T-helper 22 cell (primary cell): Measurements from ENCODE around the gene INPPL1.

ENCODE experiments used
- DNase-seq: peaks from one replicate; pipeline ENCODE4 v3.0.0-alpha.2; 2020; ENCODE audit warnings: low read depth

INPPL1 gene

DNA sequence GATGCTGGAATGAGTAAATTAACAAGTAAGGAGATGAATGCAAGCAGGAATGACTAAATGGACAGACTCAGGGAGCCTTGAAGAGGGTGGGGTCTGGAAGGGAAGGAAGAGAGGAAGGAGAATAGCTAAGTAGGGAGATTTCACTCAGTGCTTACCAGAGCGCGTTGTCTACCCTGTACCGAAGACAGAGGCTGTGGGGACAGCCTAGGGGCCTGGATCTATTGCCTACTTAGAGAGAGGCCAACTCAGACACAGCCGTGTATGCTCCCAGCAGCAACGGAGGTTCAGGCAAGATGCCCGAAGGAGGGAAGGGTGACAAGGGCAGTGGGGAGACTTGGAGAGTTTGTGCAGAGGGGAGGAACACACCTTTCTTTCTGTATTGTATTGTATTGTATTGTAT, 7.9 kb upstream of the INPPL1 start, which contains the start of gene FOLR2:
FOLR2 (plus strand) TSS at position 157 of the 400 bp plus-strand sequence. CDS start 1,791 bp downstream, outside the sequence.
- no peak for DNase-seq

DNA sequence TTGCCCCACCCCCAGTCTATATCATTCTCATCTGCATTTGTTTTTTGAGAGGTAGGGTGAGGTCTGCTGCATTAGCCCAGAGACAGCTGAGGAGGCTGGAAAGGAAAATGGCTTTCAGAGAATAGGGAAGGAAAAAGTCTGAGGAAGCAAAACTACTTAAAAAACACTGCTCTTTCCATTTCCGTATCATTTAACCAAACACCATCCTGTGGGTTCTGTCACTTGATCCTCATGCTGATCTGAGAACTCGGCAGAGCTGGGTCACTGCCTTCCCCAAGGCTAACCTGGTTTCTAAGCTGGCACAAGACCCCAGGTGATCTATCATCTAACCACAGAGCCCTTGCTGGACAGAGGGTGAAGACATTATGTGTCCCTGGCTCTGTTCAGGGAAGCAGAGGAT, 6.7 kb upstream of the INPPL1 start:
- no peak for DNase-seq

DNA sequence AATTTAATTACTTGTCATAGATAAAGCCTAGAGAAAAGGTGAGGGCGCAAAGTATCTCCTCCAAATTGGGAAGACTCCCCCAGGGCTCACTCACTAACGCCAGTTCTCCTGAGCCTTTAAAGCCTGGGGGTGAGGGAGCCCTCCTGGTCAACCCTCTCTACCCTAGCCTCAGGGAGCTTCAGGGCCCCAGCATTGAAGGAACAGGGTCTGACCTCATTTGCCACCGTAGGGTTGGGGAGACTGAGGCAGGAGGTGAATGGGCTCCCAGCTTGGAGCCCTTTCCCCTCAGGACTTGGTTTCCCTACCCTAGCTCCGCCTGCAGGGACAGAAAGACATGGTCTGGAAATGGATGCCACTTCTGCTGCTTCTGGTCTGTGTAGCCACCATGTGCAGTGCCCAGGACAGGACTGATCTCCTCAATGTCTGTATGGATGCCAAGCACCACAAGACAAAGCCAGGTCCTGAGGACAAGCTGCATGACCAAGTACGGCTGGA, 6.3 kb upstream of the INPPL1 start:
- DNase-seq, result no peak

DNA sequence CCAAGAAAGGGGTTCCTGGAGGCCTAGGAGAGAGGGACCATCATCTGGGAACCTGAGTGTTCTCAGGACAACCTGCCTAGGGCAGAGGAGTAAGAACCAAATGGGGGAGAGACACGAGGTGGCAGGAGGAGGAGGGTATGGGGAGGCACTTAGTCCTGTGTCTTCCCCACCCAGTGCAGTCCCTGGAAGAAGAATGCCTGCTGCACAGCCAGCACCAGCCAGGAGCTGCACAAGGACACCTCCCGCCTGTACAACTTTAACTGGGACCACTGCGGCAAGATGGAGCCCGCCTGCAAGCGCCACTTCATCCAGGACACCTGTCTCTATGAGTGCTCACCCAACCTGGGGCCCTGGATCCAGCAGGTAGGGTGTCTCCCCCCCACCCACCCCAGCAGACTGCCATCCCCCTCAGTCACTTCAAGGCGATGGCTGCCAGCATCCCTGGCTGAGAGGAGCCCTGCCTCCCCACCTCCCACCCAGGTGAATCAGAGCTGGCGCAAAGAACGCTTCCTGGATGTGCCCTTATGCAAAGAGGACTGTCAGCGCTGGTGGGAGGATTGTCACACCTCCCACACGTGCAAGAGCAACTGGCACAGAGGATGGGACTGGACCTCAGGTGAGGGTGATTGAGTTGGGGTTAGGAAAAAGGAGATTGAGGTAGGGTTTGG, 3.7 kb upstream of the INPPL1 start:
- DNase-seq, result no peak

DNA sequence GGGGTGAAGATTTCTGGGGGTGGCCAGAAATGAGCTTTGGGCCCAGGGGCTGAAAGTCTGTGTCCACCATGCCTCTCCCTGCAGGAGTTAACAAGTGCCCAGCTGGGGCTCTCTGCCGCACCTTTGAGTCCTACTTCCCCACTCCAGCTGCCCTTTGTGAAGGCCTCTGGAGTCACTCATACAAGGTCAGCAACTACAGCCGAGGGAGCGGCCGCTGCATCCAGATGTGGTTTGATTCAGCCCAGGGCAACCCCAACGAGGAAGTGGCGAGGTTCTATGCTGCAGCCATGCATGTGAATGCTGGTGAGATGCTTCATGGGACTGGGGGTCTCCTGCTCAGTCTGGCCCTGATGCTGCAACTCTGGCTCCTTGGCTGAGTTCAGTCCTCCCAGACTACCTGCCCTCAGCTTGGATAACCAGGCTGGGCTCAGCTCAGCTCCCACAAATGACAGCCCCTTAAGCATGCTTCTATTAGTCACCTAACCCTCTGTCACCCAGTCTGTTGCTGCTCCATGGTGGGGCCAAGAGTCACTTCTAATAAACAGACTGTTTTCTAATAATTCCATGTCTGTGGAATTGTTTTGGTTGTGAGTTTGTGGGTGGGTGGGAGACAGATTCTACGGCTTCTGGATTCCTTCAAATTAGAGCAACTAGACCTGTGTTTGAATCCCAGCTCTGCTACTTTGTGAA, 3.0 kb upstream of the INPPL1 start:
- DNase-seq, result no peak

DNA sequence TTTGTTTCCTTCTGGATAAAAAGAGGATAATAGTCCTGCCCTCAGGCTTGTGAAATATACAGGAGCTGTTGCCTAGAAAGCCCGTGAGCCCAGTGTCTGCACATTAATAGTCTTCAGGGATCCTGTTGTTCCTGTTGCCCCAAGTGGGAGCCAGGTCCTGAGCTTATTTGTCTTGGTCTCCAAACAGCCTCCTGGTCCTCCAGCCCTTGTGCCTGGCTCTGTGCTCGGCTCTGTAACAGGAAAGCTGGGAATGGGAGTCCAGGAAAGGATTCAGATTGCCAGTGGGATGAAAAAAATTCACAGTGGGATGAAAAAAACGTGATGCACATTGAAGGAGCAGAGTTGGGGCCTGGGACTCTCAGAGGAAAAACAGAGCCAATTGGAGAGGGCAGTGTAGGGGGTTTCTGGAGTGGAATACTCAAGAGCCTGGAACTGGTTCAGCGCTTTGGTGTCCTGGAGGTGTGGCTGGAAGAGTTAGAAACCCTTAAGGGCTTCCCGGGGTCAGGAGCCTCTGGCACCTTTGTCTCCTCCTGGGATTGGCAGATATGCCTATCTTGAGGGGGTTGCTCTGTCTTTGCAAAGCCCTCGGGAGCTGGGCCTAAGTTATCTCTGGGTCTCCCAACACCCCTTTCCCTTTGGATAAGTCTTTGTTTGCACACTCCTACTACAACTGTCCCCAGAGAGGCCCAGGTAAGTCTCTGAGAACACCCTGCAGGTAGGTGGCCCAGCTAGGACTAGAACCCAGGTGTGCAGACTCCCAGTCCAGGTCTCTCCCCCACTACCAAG, 2.3 kb upstream of the INPPL1 start:
- DNase-seq, result no peak

DNA sequence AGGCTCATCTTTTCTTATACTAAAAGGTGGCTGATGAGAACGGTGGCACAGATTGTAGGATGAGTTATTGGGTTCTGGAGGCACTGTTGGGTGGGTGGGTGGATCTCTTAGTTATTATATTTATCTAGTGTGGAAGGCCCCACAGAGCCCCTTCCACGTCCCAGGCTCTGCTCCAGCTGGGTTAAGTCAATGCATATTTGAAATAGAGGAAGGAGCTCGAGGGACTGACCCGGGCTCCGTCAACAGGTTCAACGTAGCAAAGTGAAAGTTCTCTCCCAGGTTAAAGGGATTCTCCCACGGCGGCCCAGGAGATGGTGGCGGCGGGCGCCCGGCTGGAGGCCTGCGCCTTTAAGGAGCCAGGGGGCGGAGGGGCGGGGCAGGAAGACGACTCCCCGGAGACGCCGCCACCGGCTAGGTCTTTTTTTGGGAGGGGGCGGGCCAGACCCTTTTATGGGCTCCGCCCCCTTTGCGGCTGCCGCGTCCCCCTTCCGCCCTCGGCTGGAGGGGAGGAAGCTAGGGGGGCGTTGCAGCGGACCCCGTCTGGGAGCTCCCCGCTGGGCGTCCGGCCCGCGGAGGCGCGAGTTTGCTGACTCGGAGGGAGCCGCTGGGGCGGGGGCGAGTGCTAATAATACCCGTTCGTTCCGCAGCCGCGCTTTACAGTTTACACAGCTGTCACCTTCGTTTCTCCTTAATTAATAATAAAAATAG, 1.5 kb upstream of the INPPL1 start:
- DNase-seq, result peak; percentile 93

DNA sequence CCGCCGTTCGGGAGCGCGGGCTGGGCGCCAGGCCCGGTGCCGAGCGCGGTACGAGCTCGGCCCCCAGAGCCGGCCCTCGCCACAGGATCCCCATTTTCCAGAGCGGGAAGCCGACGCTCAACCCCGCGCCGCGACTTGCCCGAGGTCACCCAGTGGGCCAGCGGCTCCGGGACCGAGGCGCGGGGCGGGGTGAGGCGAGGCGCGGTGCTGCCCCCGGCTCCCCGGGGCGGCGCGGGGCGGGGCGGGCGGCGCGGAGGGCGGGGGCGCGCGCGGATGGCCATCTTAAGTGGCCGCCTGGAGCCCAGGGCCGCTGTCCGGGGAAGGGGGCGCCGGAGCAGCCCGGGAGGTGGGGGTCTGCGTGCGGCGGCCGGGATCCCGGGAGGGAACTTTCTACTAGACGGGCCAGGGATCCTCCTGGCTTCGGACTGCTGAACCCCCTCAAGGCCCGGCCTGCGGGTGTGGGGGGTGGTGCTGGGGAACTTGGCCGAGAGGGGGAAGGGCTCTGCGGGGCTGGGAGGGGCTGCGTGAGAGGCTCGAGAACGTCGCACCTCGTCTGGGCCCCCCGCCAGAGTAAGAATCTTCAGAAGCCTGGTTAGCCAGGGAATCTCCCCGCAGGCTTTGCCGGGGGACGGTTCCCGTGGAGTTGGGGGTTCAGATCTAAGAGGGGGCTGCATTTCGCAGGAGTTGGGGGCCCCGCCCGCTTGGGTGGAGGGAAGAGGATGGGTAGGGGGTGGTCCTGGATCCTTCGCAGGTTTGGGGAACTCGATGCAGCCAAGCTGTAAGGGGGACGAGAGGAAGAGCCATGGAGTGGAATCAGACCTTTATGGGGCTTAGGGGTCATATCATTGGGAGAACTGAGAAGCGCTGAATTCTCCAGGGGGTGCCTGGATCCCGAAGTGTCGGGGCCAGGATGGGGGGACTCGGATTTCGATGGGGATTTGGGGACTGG, 678 bp upstream of the INPPL1 start:
- peak; percentile 39 for DNase-seq

DNA sequence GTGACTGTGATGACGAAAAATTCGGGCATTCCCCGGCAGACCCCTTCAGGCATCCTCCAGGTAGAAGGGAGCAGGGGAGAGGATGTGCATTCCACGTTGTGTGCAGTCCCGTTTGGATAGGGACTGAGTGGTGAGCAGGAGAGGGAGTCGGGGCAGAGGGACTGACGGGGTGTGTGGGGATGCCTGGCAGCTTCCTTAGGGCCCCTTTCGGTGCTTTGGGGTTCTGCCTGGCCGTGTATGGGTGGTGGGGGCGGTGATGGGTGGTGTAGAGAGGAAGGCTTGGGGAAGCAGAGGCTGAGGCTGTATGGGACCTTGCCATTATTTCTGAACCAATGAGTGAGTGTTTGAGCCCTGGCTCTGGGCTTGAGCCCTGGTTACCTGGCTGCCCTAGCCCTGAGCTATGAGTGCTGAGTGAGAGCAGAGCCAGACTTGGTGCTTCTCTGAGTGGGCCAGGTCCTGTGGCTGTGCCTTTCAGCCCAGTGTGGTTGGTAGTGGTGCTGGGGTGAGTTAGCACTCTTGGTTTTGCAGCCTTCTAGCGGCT, 914 bp downstream of the INPPL1 start:
- DNase-seq, result no peak

DNA sequence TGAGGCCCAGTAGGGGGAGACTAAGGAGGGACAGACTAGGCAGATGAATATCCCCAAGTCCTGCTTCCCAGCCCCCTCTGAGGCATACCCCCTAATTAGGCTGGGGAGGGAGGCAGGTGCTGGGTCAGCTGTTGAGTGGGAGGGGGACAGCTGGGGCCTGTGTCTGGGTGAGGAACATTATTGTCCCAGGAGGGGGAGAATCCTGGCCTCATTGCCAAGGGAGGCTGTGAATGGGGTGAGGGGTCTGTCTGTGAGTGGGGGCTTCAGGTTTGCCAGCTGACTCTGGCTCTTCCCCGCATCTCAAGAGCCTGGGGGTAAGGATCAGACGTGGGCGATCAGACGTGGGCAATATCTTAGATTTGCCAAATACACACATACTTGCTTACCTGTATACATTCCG, 2.1 kb downstream of the INPPL1 start:
- no peak for DNase-seq

DNA sequence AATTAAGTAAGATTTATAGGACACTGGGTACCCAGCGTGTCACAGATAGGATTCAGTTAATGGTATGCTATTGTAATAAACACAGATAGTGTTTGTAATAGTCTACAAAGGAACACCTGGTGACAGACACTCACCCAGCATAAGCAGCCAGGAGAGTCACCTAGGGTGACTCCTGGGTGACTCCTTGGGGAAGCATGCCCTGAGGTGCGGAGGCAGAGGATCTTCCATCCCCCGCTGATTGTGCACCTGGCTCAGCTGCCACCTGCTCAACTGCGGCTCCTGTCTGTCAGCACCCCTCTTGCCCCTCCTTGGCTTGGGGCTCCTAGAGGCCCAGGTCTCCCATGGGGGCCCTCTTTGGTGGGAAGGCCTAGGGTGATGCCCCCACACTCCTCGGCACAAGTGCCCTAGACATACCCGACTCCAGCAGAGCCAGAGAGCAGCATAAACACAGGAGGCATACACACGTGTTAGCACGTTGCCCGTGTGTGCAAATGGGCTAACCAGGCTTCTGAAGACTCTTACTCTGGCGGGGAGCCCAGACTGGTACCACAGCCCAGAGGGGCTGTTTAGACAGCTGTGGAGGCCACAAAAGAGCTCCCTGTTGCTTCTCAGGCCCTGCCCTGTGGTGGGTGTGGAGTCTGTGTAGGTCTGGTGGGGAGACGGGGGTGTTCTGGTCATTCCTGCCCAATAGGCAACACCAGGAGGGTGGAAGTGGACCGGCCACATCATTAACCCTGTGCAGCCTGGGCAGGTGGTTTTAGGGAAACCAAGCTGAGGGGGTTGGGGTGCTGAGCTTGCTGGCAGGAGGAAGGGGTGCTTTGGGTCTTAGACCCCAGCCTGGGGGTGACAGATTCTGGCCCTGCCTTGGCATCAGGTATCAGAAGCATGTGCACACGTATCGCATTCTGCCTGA, 3.0 kb downstream of the INPPL1 start:
- no peak for DNase-seq

DNA sequence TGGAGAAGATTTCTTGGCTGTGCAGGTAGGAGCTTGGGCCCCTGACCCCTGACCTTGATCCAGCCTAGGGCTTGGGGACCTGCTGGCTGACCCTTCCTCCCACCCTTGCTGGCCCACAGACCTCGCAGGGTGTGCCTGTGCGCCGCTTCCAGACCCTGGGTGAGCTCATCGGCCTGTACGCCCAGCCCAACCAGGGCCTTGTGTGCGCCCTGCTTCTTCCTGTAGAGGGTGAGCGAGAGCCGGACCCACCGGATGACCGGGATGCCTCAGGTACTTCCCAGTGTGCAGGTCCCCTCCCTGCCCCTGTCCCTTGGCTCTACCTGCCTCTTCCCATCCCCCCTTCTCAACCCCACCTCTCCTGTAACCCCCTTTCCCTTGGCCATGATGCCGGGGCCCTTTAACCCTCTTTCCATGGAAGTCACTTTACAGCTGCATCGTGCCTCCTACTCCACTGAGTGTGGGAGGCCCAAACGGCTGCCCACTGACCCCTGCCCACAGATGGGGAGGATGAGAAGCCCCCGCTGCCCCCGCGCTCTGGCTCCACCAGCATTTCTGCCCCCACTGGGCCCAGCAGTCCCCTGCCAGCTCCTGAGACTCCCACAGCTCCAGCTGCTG, 3.8 kb downstream of the INPPL1 start:
- DNase-seq, result no peak

DNA sequence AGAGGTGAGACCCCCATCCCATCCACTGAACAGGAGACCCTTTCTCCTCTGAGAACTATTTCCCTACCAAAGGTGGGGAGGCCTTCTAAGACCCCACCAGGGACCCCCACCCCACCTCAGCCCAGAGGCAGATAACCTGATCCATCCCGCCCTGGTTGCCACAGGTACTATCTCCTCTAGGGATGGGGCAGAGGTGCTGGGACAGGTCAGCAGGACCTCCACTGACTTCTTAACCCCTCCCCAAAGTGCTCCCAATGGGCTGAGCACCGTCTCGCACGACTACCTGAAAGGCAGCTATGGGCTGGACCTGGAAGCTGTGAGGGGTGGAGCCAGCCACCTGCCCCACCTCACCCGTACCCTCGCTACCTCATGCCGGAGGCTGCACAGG, 4.3 kb downstream of the INPPL1 start:
- no peak for DNase-seq

DNA sequence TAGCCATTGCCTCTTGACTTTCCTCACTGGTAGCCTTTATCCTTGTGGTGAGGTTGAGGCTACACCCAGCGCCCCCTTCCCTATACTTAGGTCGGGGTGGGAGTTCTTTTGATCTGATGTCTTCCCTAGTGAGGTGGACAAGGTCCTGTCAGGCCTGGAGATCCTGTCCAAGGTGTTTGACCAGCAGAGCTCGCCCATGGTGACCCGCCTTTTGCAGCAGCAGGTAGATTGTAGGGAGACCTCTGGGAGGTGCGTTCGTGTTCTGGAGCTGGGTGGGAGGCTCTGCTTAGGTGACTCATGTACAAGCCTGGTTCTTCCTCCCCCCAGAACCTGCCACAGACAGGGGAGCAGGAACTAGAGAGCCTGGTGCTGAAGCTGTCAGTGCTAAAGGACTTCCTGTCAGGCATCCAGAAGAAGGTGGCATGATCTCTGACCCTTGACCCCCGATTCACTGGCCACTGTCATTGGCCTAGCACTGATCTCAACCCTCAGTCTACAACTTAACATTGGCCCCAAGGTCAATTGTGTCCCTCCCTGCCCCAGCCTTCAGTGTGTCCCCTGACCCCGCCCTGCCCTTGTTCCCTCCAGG, 4.9 kb downstream of the INPPL1 start:
- DNase-seq, result no peak

DNA sequence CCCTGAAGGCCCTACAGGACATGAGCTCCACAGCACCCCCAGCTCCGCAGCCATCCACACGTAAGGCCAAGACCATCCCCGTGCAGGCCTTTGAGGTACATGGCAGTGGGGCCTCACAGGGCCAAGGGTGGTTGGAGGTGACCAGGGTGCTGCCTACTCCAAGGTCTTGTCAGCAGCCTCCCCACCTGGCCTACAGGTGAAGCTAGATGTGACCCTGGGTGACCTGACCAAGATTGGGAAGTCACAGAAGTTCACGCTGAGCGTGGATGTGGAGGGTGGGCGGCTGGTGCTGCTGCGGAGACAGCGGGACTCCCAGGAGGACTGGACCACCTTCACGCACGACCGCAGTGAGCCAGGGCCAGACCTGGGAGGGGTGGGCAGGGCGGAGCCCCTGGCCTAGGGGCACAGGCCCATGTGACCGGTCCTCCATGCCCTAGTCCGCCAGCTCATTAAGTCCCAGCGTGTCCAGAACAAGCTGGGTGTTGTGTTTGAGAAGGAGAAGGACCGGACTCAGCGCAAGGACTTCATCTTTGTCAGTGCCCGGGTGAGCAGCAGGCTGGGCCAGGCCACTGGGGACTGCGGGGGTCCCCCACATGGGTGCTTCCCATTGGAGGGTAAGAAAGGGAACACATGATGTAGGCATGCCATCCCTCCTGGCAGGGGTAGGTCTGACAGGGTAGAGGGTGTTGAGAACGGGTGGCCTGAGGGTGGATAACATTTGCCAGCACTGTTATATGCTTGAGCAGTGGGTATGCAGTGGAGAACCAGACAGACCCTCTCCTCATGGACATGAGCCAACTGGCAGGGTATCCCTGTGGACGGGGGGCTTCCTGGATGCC, 5.6 kb downstream of the INPPL1 start:
- DNase-seq, result no peak

DNA sequence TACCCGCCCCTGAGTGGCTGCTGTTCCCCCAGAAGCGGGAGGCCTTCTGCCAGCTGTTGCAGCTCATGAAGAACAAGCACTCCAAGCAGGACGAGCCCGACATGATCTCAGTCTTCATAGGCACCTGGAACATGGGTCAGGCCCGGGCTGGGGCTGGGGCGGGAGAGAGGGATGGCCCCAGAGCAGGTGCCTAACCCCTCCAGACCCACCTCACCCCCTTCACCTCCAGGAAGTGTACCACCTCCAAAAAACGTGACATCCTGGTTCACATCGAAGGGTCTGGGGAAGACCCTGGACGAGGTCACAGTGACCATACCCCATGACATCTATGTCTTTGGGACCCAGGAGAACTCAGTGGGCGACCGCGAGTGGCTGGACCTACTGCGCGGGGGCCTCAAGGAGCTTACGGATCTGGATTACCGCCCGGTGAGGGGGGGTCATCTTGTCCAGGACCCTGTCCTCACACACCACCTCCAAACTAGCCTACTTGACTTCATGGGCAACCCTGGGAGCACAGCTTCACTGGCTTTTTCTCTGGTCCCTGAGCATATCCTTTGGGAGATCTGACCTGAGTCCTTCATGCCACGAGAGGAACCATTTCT, 6.3 kb downstream of the INPPL1 start:
- no peak for DNase-seq
